Parathyroid adenoma (tissue), 2 donors: ENCODE data around the gene FRMD4A.

Experiments used
- H2AFZ ChIP-seq: fragments of 300-600 bp; sonication (generic); one replicate; pipeline ENCODE4 v1.7.0; 2017; ENCODE audit warnings: antibody characterized with exemption, mild to moderate bottlenecking
- H3K27ac ChIP-seq: fragments of 300-600 bp; sonication (generic); one replicate; pipeline ENCODE4 v1.7.0; 2017
- H3K27me3 ChIP-seq: fragments of 300-600 bp; sonication (generic); one replicate; pipeline ENCODE4 v1.7.0; 2017; ENCODE audit warnings: low read length; ENCODE audit not compliant: control insufficient read depth, insufficient read depth
- H3K36me3 ChIP-seq: fragments of 300-600 bp; sonication (generic); one replicate; pipeline ENCODE4 v1.7.0; 2017; ENCODE audit warnings: low read length; ENCODE audit not compliant: control insufficient read depth, insufficient read depth
- H3K4me1 ChIP-seq: fragments of 300-600 bp; sonication (generic); one replicate; pipeline ENCODE4 v1.7.0; 2017; ENCODE audit warnings: control low read depth
- H3K4me2 ChIP-seq: fragments of 300-600 bp; sonication (generic); one replicate; pipeline ENCODE4 v1.7.0; 2017; ENCODE audit warnings: low read length
- H3K4me3 ChIP-seq: fragments of 300-600 bp; sonication (generic); one replicate; pipeline ENCODE4 v1.7.0; 2017; ENCODE audit warnings: low read depth, low read length
- H3K79me2 ChIP-seq: fragments of 300-600 bp; sonication (generic); one replicate; pipeline ENCODE4 v1.7.0; 2017; ENCODE audit warnings: control low read depth
- H3K9ac ChIP-seq: fragments of 300-600 bp; sonication (generic); one replicate; pipeline ENCODE4 v1.7.0; 2017; ENCODE audit warnings: mild to moderate bottlenecking
- H3K9me3 ChIP-seq: fragments of 300-600 bp; sonication (generic); one replicate; pipeline ENCODE4 v1.7.0; 2017; ENCODE audit warnings: low read length; ENCODE audit not compliant: control insufficient read depth
- TF ChIP-seq, protein P1 (sequence below): fragments of 300-600 bp; sonication (generic); IDR thresholded peaks from one replicate; pipeline ENCODE4 v1.7.0; 2017; ENCODE audit warnings: antibody characterized with exemption, mild to moderate bottlenecking
- donor health status: primary hyperparathyroidism.

Gene FRMD4A

GRCh38 chr10:13743963-13744362 lies 586.8 kb downstream of the FRMD4A start:
- Histone ChIP-seq H2AFZ (no peak overlapping the region), H3K9me3 (no peaks in the 10 kb centered on the region), H3K36me3 (no peaks in the 10 kb centered on the region), H3K4me1 (no peaks in the 10 kb centered on the region), H3K9ac (no peak overlapping the region), H3K4me2 (no peak overlapping the region), H3K79me2 (no peaks in the 10 kb centered on the region), H3K4me3 (no peak overlapping the region), H3K27me3 (no peaks in the 10 kb centered on the region), H3K27ac (no peak overlapping the region)
- TF ChIP-seq, protein P1, sequence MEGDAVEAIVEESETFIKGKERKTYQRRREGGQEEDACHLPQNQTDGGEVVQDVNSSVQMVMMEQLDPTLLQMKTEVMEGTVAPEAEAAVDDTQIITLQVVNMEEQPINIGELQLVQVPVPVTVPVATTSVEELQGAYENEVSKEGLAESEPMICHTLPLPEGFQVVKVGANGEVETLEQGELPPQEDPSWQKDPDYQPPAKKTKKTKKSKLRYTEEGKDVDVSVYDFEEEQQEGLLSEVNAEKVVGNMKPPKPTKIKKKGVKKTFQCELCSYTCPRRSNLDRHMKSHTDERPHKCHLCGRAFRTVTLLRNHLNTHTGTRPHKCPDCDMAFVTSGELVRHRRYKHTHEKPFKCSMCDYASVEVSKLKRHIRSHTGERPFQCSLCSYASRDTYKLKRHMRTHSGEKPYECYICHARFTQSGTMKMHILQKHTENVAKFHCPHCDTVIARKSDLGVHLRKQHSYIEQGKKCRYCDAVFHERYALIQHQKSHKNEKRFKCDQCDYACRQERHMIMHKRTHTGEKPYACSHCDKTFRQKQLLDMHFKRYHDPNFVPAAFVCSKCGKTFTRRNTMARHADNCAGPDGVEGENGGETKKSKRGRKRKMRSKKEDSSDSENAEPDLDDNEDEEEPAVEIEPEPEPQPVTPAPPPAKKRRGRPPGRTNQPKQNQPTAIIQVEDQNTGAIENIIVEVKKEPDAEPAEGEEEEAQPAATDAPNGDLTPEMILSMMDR: no peak

DNA sequence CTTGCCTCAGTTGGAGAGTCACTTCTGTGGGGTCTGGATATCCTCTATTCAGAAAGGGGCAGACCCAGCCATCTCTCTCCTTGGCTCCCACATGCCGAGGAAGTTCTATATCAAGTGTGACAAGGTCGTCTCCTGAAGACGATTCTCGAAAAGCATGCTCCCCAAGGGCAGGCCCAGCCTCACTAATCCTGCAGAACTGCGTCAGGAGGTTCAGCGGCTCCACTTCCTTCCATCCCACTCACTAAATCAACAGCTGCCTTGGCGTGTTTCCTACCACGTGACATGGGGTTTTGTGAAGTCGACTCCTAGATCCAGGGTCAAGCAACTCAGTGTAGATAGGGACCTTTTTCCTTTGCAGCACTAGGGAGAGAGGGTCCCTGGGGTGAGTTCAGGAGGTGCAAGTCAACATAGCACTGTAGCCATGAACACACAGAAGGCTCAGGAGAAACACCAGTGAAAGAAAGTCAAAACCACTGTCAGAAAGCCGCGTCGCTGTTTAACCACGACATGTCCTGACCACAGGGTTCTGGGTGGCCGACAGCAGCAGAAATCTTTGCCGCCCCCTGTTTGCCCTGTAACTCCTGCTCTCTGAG lies 587.5 kb downstream of the FRMD4A start:
- Histone ChIP-seq H3K27ac (no peak overlapping the region), H3K27me3 (no peaks in the 10 kb centered on the region), H3K9ac (no peak overlapping the region), H2AFZ (no peak overlapping the region), H3K4me2 (no peak overlapping the region), H3K36me3 (no peaks in the 10 kb centered on the region), H3K9me3 (no peaks in the 10 kb centered on the region), H3K4me1 (no peaks in the 10 kb centered on the region), H3K79me2 (no peaks in the 10 kb centered on the region), H3K4me3 (no peak overlapping the region)
- TF ChIP-seq, protein P1: no peak

GRCh38 chr10:13741438-13741837 lies 589.3 kb downstream of the FRMD4A start:
- no peaks in the 10 kb centered on the region for H3K4me1 ChIP-seq
- no peak overlapping the region for H3K27ac ChIP-seq
- no peaks in the 10 kb centered on the region for H3K27me3 ChIP-seq
- H2AFZ ChIP-seq: no peak overlapping the region
- H3K36me3 ChIP-seq: no peaks in the 10 kb centered on the region
- TF ChIP-seq, protein P1: no peak
- no peak overlapping the region for H3K9ac ChIP-seq
- H3K79me2 ChIP-seq: no peaks in the 10 kb centered on the region
- no peak overlapping the region for H3K4me2 ChIP-seq
- H3K4me3 ChIP-seq: no peak overlapping the region
- no peaks in the 10 kb centered on the region for H3K9me3 ChIP-seq

- no peak overlapping the region for H3K4me2 ChIP-seq
- no peaks in the 10 kb centered on the region for H3K4me1 ChIP-seq
- no peak overlapping the region for H3K27ac ChIP-seq
- H2AFZ ChIP-seq: no peak overlapping the region
- H3K9ac ChIP-seq: no peak overlapping the region
- H3K36me3 ChIP-seq: no peaks in the 10 kb centered on the region
- H3K27me3 ChIP-seq: no peaks in the 10 kb centered on the region
- H3K9me3 ChIP-seq: no peaks in the 10 kb centered on the region
- TF ChIP-seq, protein P1: no peak
- H3K4me3 ChIP-seq: no peak overlapping the region
- no peaks in the 10 kb centered on the region for H3K79me2 ChIP-seq
These were observed 590.3 kb downstream of the FRMD4A start for GRCh38 chr10:13740461-13740860.

DNA sequence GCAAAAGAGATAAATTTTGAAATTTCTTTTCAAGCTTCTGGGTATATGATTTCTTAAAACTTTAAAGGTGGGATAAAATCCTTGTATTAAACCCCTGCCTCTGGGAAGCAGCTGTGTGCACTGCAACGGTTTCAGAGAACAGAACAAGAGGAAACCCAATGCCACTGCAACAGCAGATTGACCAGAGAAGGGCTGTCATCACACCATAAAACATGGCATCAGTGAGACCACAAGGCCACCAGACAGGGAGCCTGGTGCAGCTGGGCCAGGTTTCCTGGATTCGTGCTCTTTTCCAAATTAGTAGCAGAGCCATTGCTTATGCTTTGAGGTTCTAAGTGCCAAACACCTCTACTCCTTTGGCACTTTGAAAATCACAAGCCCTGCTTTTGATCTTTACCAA lies 591.5 kb downstream of the FRMD4A start:
- Histone ChIP-seq H3K79me2 (no peaks in the 10 kb centered on the region), H3K4me3 (no peak overlapping the region), H3K4me1 (no peaks in the 10 kb centered on the region), H2AFZ (no peak overlapping the region), H3K9ac (no peak overlapping the region), H3K27me3 (no peaks in the 10 kb centered on the region), H3K9me3 (no peaks in the 10 kb centered on the region), H3K4me2 (no peak overlapping the region), H3K27ac (no peak overlapping the region), H3K36me3 (no peaks in the 10 kb centered on the region)
- TF ChIP-seq, protein P1: no peak
